Endothelial cell of umbilical vein (primary cell): ENCODE data around the gene NXT2. TPM values are rescaled to one million over a fixed set of nuclear protein-coding genes. Genes with fewer than 3 reads are reported as not detected.

Source experiments
- BruUV-seq: library from RNA; stranded (reverse); fragments of 400-500 nt; replicated peaks from 2 replicates; lab custom pipeline; 2021; lab: Mats Ljungman, UMichigan
- CTCF ChIA-PET: fragments of 300-600, 350-600 bp; sonication (Branson Sonifier 250); formaldehyde crosslinking; loops from one replicate; lab custom pipeline; 2021; ENCODE audit warnings: antibody characterized with exemption, inconsistent platforms; lab: Charles Lee
- POLR2A ChIA-PET: fragments of 300-600, 350-600 bp; sonication (Branson Sonifier 250); formaldehyde crosslinking; loops from one replicate; lab custom pipeline; 2021; ENCODE audit warnings: antibody characterized with exemption, inconsistent platforms; lab: Charles Lee
- DNase-seq: peaks from one replicate; pipeline ENCODE4 v3.0.0-alpha.2; 2011; ENCODE audit warnings: low read depth, low spot score
- FAIRE-seq: peaks from 2 replicates; lab custom pipeline; 2011; peaks lifted over from hg19 to GRCh38; lab: Jason Lieb, UNC
- H2AFZ ChIP-seq: 2 replicates; pipeline ENCODE4 v1.6.0; 2012; ENCODE audit warnings: low read depth, low read length, control low read depth, inconsistent platforms
- H3K27ac ChIP-seq: 2 replicates; pipeline ENCODE4 v1.5.1; 2011; ENCODE audit warnings: low read depth, mild to moderate bottlenecking, control low read depth, low read length, moderate library complexity; ENCODE audit not compliant: insufficient read depth
- H3K27me3 ChIP-seq, 2 experiments: 2 replicates each; pipeline versions ENCODE4 v1.6.0 to v1.6.1; 2011; ENCODE audit warnings: low read length in 2 of 2, mixed read lengths in 1 of 2; ENCODE audit not compliant: control insufficient read depth in 2 of 2, insufficient read depth in 2 of 2
- H3K36me3 ChIP-seq, 2 experiments: 2 replicates in 1 of 2; 3 replicates in 1 of 2; pipeline ENCODE4 v1.5.1; 2011; ENCODE audit warnings: low read length in 2 of 2, mild to moderate bottlenecking in 1 of 2, moderate library complexity in 1 of 2; ENCODE audit not compliant: control insufficient read depth in 2 of 2, insufficient read depth in 2 of 2; ENCODE audit errors: extremely low read depth in 1 of 2
- H3K4me1 ChIP-seq: 3 replicates; pipeline ENCODE4 v1.5.1; 2011; ENCODE audit warnings: mild to moderate bottlenecking, low read length; ENCODE audit not compliant: control insufficient read depth, insufficient read depth; ENCODE audit errors: extremely low read depth
- H3K4me2 ChIP-seq: 2 replicates; pipeline ENCODE4 v1.6.1; 2011; ENCODE audit warnings: low read length, control low read depth, mixed read lengths; ENCODE audit not compliant: insufficient read depth
- H3K4me3 ChIP-seq, 3 experiments: fragments of 200-600 bp in 1 of 3; sonication (generic), shearing (Covaris generic) in 1 of 3; replicated peaks in 1 of 3; 2 replicates each; pipeline ENCODE4 v1.5.1; 2011 to 2016; ENCODE audit warnings: control low read depth in 3 of 3, low read length in 3 of 3, mild to moderate bottlenecking in 2 of 3, inconsistent platforms in 1 of 3, low read depth in 1 of 3, moderate library complexity in 1 of 3; ENCODE audit not compliant: insufficient read depth in 1 of 3
- H3K79me2 ChIP-seq: 2 replicates; pipeline ENCODE4 v1.6.0; 2012; ENCODE audit warnings: low read length, inconsistent platforms; ENCODE audit not compliant: control insufficient read depth, insufficient read depth
- H3K9ac ChIP-seq: replicated peaks from 2 replicates; pipeline ENCODE3; 2011; ENCODE audit warnings: low read length, control low read depth; ENCODE audit not compliant: insufficient read depth; ENCODE audit errors: extremely low read depth
- H3K9me1 ChIP-seq: replicated peaks from 3 replicates; pipeline ENCODE4 v1.6.0; 2011; ENCODE audit warnings: mild to moderate bottlenecking, low read length; ENCODE audit not compliant: control insufficient read depth, insufficient read depth; ENCODE audit errors: extremely low read depth
- H3K9me3 ChIP-seq: replicated peaks from 2 replicates; pipeline ENCODE4 v1.5.1; 2012; ENCODE audit warnings: low read length, inconsistent platforms; ENCODE audit not compliant: control insufficient read depth, insufficient read depth
- H4K20me1 ChIP-seq: replicated peaks from 2 replicates; pipeline ENCODE3; 2011; ENCODE audit warnings: mild to moderate bottlenecking, low read length; ENCODE audit not compliant: control insufficient read depth, insufficient read depth; ENCODE audit errors: extremely low read depth
- EZH2 ChIP-seq: IDR thresholded peaks from 2 replicates; pipeline ENCODE4 v1.6.1; 2012; ENCODE audit warnings: borderline replicate concordance, low read depth, mild to moderate bottlenecking, moderate library complexity, low read length, inconsistent platforms; ENCODE audit not compliant: severe bottlenecking
- FOS ChIP-seq: IDR thresholded peaks from 2 replicates; pipeline ENCODE4 v1.6.1; 2011; ENCODE audit warnings: mild to moderate bottlenecking, low read length, moderate library complexity, borderline replicate concordance; ENCODE audit not compliant: insufficient read depth
- GATA2 ChIP-seq: IDR thresholded peaks from 2 replicates; pipeline ENCODE4 v1.7.0; 2011; ENCODE audit warnings: low read depth, mild to moderate bottlenecking, moderate library complexity, mixed read lengths, low read length; ENCODE audit not compliant: insufficient read length, insufficient read depth
- JUN ChIP-seq: IDR thresholded peaks from 2 replicates; pipeline ENCODE4 v1.6.1; 2011; ENCODE audit warnings: borderline replicate concordance, low read depth; ENCODE audit not compliant: insufficient read length, insufficient read depth
- MYC ChIP-seq: IDR thresholded peaks from one replicate; pipeline ENCODE4 v1.6.1; 2011; ENCODE audit warnings: mild to moderate bottlenecking, low read depth, low read length
- POLR2A ChIP-seq: IDR thresholded peaks from 2 replicates; pipeline ENCODE4 v1.6.1; 2012; ENCODE audit warnings: low read depth, mild to moderate bottlenecking, control low read depth, low read length
- POLR2AphosphoS5 ChIP-seq: IDR thresholded peaks from 2 replicates; pipeline ENCODE4 v1.6.1; 2012; ENCODE audit warnings: low read depth, mild to moderate bottlenecking, control low read depth, low read length, moderate library complexity; ENCODE audit not compliant: insufficient read depth
- dilution Hi-C: fragments of 300-500 bp; cut with MboI; formaldehyde crosslinking; loops from one replicate; pipeline ENCODE4 v1.15.0; 2019; ENCODE audit warnings: low sequenced_read_pairs; ENCODE audit not compliant: extremely low pct_ligation_motif_present
- intact Hi-C: fragments of 100-400 bp; cut with micrococcal nuclease; formaldehyde crosslinking; loops from one replicate; pipeline ENCODE4 v1.10.0; 2022
- polyA plus RNA-seq, 4 experiments: library from polyadenylated mRNA; depleted of rRNA in 3 of 4; stranded (reverse) in 3 of 4; unstranded in 1 of 4; fragments of >200 nt; gene quantifications; 2 replicates each; pipeline versions ENCODE4 v1.2.1 to v1.2.3, GENCODE V29; 2011 to 2012; ENCODE audit warnings: missing spikeins in 1 of 4
- total RNA-seq: library from RNA; stranded (reverse); gene quantifications from 2 replicates; pipeline ENCODE4 v1.2.3, GENCODE V29; 2021
- TF ChIP-seq, protein P1 (sequence below): IDR thresholded peaks from 2 replicates; pipeline ENCODE4 v1.6.1; 2011; ENCODE audit not compliant: insufficient read depth, insufficient read length
- TF ChIP-seq, protein P2 (sequence below), 2 donors: IDR thresholded peaks; 1 replicate in 1 of 2; 2 replicates in 1 of 2; pipeline ENCODE4 v1.5.1; 2011; ENCODE audit warnings: low read length in 2 of 2, mild to moderate bottlenecking in 2 of 2, moderate library complexity in 2 of 2, control low read depth in 1 of 2, inconsistent platforms in 1 of 2, low read depth in 1 of 2; ENCODE audit not compliant: insufficient read depth in 1 of 2; ENCODE audit errors: extremely low read depth in 1 of 2

Gene NXT2
- total and polyA plus RNA-seq, 2 donors (not counting 3 experiments of a cell fraction or from before 2014, with no cell fraction given) = 2.2 to 3.8 TPM

DNA sequence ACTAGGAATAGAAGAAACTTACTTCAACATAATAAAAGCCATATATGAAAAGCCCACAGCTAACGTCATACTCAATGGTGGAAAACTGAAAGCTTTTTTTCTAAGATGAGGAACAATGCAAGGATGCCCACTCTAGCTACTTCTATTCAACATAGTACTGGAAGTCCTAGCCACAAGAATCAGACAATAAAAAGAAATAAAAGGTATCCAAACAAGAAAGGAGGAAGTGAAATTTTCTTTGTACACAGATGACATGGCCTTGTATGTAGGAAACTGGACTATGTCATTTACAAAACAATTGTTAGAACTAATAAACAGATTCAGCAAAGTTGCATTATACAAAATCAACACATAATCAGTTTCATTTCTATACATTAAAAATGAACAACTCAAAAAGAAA is 25.5 kb upstream of the NXT2 start:
- Histone ChIP-seq H3K9me3 (no peaks in the 10 kb centered on the region), H3K27me3 (peaks cover 0 to 2% of the 10 kb centered on the region in 2 experiments), H3K9ac (no peak overlapping the region), H3K4me2 (no peak overlapping the region), H3K36me3 (no peaks in the 10 kb centered on the region), H3K4me1 (no peaks in the 10 kb centered on the region), H4K20me1 (no peaks in the 10 kb centered on the region), H3K9me1 (no peaks in the 10 kb centered on the region), H3K4me3 (no peak overlapping the region), H3K27ac (no peak overlapping the region), H3K79me2 (no peaks in the 10 kb centered on the region), H2AFZ (no peak overlapping the region)
- TF ChIP-seq GATA2 (no peak), POLR2AphosphoS5 (no peak)
- intact Hi-C loops (no loop called here), dilution Hi-C loops (no loop called here)
- DNase-seq = no peak
- CTCF ChIA-PET = no interaction called here
- FAIRE-seq = no peak
- POLR2A ChIA-PET = no interaction called here
- BruUV-seq = no TSS peak

GRCh38 chrX:109519001-109519400 is 17.6 kb upstream of the NXT2 start:
- TF ChIP-seq, protein P1, sequence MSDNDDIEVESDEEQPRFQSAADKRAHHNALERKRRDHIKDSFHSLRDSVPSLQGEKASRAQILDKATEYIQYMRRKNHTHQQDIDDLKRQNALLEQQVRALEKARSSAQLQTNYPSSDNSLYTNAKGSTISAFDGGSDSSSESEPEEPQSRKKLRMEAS = no peak
- no peak for TF ChIP-seq GATA2
- TF ChIP-seq JUN = no peak
- no peak for TF ChIP-seq POLR2AphosphoS5
- TF ChIP-seq EZH2 = no peak
- TF ChIP-seq, protein P2, sequence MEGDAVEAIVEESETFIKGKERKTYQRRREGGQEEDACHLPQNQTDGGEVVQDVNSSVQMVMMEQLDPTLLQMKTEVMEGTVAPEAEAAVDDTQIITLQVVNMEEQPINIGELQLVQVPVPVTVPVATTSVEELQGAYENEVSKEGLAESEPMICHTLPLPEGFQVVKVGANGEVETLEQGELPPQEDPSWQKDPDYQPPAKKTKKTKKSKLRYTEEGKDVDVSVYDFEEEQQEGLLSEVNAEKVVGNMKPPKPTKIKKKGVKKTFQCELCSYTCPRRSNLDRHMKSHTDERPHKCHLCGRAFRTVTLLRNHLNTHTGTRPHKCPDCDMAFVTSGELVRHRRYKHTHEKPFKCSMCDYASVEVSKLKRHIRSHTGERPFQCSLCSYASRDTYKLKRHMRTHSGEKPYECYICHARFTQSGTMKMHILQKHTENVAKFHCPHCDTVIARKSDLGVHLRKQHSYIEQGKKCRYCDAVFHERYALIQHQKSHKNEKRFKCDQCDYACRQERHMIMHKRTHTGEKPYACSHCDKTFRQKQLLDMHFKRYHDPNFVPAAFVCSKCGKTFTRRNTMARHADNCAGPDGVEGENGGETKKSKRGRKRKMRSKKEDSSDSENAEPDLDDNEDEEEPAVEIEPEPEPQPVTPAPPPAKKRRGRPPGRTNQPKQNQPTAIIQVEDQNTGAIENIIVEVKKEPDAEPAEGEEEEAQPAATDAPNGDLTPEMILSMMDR (IDR thresholded peaks at IDR 0.05; ENCODE audit: extremely low read depth in 1 of 2, insufficient read depth in 1 of 2, low read depth in 1 of 2, low read length in 2 of 2) = no peak
- no peak for TF ChIP-seq MYC
- TF ChIP-seq POLR2A = no peak
- TF ChIP-seq FOS = no peak
- dilution Hi-C loops = no loop called here
- no peaks in the 10 kb centered on the region for H3K79me2 ChIP-seq
- no TSS peak for BruUV-seq
- H3K9me1 ChIP-seq = no peaks in the 10 kb centered on the region
- no peak for FAIRE-seq
- no peaks in the 10 kb centered on the region for H3K27me3 ChIP-seq
- intact Hi-C loops = no loop called here
- DNase-seq = no peak
- H3K4me1 ChIP-seq = no peaks in the 10 kb centered on the region
- H4K20me1 ChIP-seq = no peaks in the 10 kb centered on the region
- no peak overlapping the region for H3K4me2 ChIP-seq
- no peak overlapping the region for H3K4me3 ChIP-seq
- ChIA-PET POLR2A (no interaction called here), CTCF (no interaction called here)
- H3K9ac ChIP-seq = no peak overlapping the region
- H3K36me3 ChIP-seq = no peaks in the 10 kb centered on the region
- H3K27ac ChIP-seq = no peak overlapping the region
- no peak overlapping the region for H2AFZ ChIP-seq
- no peaks in the 10 kb centered on the region for H3K9me3 ChIP-seq
